ENCODE measurements around the gene PLAC9. TPM values are rescaled to one million over a fixed set of nuclear protein-coding genes. Genes with fewer than 3 reads are reported as not detected.

The PLAC9 gene
- total RNA-seq, 3 donors from 2014 or later, result 7.5 to 66.2 (median 13.4) TPM

DNA sequence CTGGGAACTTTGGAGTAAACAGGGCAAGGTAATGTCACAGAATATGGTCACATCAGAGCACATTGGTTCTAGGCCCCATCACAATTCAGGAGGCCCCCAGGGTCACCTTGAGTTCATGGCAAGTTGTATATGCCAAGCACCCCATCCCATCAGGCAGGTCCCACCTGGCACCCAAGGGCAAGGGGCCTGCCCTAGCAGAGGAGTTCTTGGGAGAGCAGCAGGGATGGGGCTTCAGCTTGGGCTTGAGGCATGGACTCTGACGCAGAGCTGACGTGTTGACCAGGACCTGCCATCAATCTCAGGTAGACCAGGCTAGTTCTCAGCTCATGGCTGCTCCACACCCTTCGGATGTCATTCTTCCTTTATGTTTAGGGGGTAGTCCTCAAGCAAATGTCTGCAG, 20.9 kb downstream of the PLAC9 start:
- no peak for DNase-seq (ENCODE audit: low spot score in 2 of 2)
- H3K9me3 ChIP-seq, result peaks cover 6 to 10% of the 10 kb centered on the region in 2 donors
- H3K4me1 ChIP-seq, result peaks cover 0 to 6% of the 10 kb centered on the region in 2 donors
- H3K27me3 ChIP-seq, result no peaks in the 10 kb centered on the region
- no peaks in the 10 kb centered on the region for H3K36me3 ChIP-seq
- TF ChIP-seq POLR2AphosphoS5 (IDR thresholded peaks at IDR 0.05) (no peak), POLR2A (IDR thresholded peaks at IDR 0.05) (no peak)
- TF ChIP-seq, protein P1, sequence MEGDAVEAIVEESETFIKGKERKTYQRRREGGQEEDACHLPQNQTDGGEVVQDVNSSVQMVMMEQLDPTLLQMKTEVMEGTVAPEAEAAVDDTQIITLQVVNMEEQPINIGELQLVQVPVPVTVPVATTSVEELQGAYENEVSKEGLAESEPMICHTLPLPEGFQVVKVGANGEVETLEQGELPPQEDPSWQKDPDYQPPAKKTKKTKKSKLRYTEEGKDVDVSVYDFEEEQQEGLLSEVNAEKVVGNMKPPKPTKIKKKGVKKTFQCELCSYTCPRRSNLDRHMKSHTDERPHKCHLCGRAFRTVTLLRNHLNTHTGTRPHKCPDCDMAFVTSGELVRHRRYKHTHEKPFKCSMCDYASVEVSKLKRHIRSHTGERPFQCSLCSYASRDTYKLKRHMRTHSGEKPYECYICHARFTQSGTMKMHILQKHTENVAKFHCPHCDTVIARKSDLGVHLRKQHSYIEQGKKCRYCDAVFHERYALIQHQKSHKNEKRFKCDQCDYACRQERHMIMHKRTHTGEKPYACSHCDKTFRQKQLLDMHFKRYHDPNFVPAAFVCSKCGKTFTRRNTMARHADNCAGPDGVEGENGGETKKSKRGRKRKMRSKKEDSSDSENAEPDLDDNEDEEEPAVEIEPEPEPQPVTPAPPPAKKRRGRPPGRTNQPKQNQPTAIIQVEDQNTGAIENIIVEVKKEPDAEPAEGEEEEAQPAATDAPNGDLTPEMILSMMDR (IDR thresholded peaks at IDR 0.05), result no peak
- H3K27ac ChIP-seq, result peak overlapping the region in 1 of 2 donors; percentile 28
- intact Hi-C loops (cut with DNase I; ENCODE audit: low total_unique reads), result no loop called here
- H3K4me3 ChIP-seq, result no peak overlapping the region

DNA sequence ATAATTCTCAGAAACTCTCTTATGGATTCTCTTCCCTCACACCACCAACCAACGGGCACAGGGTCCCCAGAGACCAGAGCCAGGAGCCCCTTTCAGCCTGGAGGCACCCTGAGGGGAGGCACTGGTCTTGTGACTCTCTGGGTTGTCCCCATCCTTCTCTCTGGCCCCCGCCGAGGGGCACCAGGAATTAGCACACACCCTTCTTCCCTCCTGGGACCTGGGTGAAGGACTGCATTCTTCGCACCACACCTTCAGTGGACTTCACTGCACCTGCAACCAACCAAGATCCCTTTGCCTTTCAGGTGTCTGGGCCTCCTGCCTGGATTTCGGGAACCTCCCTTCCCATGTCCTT, 22.1 kb downstream of the PLAC9 start:
- no peak overlapping the region for H3K4me3 ChIP-seq
- H3K36me3 ChIP-seq, result no peaks in the 10 kb centered on the region
- TF ChIP-seq, protein P1 (IDR thresholded peaks at IDR 0.05), result no peak
- TF ChIP-seq POLR2A (IDR thresholded peaks at IDR 0.05), result no peak
- TF ChIP-seq POLR2AphosphoS5 (IDR thresholded peaks at IDR 0.05), result no peak
- H3K4me1 ChIP-seq, result peaks cover 0 to 16% of the 10 kb centered on the region in 2 donors
- no peak for DNase-seq (ENCODE audit: low spot score in 2 of 2)
- H3K27me3 ChIP-seq, result no peaks in the 10 kb centered on the region
- intact Hi-C loops (cut with DNase I; ENCODE audit: low total_unique reads), result no loop called here
- H3K27ac ChIP-seq, result peak overlapping the region; percentile 79 to 95
- H3K9me3 ChIP-seq, result peaks cover 0 to 4% of the 10 kb centered on the region in 2 donors

DNA sequence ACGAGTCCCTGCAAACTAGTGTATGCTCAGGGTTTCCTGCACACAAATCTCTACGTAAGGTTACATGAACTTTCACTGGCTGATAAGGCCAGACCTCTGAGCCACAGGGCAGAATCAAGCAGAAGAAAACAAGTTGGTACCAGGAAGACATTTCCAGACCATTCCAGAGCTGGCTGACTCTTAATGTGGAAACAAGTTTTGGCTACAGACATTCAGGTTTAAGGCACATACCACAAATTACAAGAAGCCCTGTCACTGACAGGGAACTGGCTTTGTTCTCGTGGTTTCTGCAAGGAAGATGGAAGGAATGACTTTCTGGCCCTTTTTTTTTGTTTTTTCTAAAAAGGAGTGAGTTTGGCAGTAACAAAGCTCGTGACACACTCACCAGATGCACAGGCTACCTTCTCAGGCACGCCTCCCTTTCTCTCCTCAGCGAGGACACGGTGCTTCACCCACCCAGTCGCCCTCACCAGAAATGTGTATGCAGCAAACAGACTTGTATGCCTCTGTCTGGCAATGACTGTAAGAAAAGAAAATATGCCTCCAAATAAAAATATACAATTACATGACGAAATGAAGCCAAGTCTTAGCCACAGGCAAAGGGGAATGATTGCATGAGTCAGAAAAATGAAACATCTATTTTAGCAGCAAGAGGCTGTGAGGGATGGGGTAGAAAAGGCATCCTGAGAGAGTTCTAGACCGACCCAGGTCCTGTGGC, 22.6 kb downstream of the PLAC9 start:
- no peaks in the 10 kb centered on the region for H3K9me3 ChIP-seq
- TF ChIP-seq POLR2AphosphoS5 (IDR thresholded peaks at IDR 0.05) (peak in 2 of 3 donors; percentile 8 to 26), POLR2A (IDR thresholded peaks at IDR 0.05) (no peak)
- intact Hi-C loops (cut with DNase I; ENCODE audit: low total_unique reads), result loop anchor here (5.0 kb wide), 1 partner anchor 47 kb away; no protein-coding TSS in a partner anchor
- peak overlapping the region; percentile 79 to 95 for H3K27ac ChIP-seq
- no peaks in the 10 kb centered on the region for H3K36me3 ChIP-seq
- no peaks in the 10 kb centered on the region for H3K27me3 ChIP-seq
- H3K4me1 ChIP-seq, result peaks cover 0 to 17% of the 10 kb centered on the region in 2 donors
- no peak overlapping the region for H3K4me3 ChIP-seq
- peak in 1 of 2 donors; percentile 49 for DNase-seq (ENCODE audit: low spot score in 2 of 2)

DNA sequence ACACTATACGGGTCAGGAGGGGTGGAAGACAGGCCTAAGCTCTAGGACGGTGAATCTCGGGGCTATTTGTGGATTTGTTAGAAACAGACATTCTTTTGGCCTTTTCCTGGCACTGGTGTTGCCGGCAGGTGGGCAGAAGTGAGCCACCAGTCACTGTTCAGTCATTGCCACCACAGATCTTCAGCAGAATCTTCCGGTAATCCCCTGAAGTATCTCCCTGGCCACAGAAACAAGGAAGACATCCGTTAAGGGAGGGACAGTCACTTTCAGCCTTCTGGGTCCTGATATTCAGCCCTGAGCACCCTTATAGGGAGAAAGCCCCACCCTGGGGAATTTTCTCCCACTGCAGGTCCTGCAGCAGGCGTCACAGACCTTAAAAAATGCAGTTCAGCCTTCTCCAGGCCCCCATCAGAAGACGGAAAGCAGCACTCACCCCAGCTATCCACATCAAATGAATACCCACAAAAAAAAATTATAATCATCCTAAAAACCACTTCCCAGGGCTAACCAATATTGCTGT, 23.2 kb downstream of the PLAC9 start:
- peak overlapping the region; percentile 79 to 95 for H3K27ac ChIP-seq
- no peak for DNase-seq (ENCODE audit: low spot score in 2 of 2)
- no peaks in the 10 kb centered on the region for H3K9me3 ChIP-seq
- no peaks in the 10 kb centered on the region for H3K36me3 ChIP-seq
- H3K4me3 ChIP-seq, result no peak overlapping the region
- TF ChIP-seq, protein P1 (IDR thresholded peaks at IDR 0.05), result no peak
- TF ChIP-seq POLR2AphosphoS5 (IDR thresholded peaks at IDR 0.05), result no peak
- TF ChIP-seq POLR2A (IDR thresholded peaks at IDR 0.05), result no peak
- peaks cover 0 to 17% of the 10 kb centered on the region in 2 donors for H3K4me1 ChIP-seq
- intact Hi-C loops (cut with DNase I; ENCODE audit: low total_unique reads), result loop anchor here (5.0 kb wide), 1 partner anchor 47 kb away; no protein-coding TSS in a partner anchor
- no peaks in the 10 kb centered on the region for H3K27me3 ChIP-seq

DNA sequence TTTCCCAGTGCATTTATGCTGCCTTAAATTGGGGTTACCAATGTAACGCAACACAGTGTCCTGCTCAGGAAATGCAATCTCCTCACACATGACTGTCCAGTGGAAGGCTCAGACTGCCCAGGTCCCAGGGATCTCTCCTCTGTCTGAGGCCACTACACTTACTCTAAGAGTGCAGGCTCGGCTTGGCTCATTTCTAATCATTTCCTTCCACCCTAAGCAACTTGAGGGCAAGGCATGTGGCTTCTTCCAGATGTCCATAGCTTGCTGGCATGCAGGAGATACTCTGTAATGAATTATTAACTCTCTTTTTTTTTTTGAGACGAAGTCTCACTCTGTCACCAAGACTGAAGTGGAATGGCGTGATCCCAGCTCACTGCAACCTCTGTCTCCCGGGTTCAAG, 23.7 kb downstream of the PLAC9 start:
- Histone ChIP-seq H3K36me3 (no peaks in the 10 kb centered on the region), H3K4me3 (no peak overlapping the region), H3K9me3 (no peaks in the 10 kb centered on the region), H3K27ac (peak overlapping the region; percentile 79 to 95), H3K4me1 (peaks cover 0 to 17% of the 10 kb centered on the region in 2 donors), H3K27me3 (no peaks in the 10 kb centered on the region)
- no peak for DNase-seq (ENCODE audit: low spot score in 2 of 2)
- intact Hi-C loops (cut with DNase I; ENCODE audit: low total_unique reads), result loop anchor here (5.0 kb wide), 1 partner anchor 46 kb away; no protein-coding TSS in a partner anchor
- TF ChIP-seq POLR2AphosphoS5 (IDR thresholded peaks at IDR 0.05) (no peak), POLR2A (IDR thresholded peaks at IDR 0.05) (no peak)
- TF ChIP-seq, protein P1 (IDR thresholded peaks at IDR 0.05), result no peak

Measured in breast epithelium (tissue), 4 donors.